Fibroblast of skin of right quadriceps (primary cell): ENCODE measurements around the gene PAM16.
A peak's percentile ranks its signal among the peaks of the same experiment; 100 is the strongest.

Experiments
- DNase-seq: peaks from one replicate; pipeline ENCODE4 v3.0.0-alpha.2; 2013

The PAM16 gene

DNA sequence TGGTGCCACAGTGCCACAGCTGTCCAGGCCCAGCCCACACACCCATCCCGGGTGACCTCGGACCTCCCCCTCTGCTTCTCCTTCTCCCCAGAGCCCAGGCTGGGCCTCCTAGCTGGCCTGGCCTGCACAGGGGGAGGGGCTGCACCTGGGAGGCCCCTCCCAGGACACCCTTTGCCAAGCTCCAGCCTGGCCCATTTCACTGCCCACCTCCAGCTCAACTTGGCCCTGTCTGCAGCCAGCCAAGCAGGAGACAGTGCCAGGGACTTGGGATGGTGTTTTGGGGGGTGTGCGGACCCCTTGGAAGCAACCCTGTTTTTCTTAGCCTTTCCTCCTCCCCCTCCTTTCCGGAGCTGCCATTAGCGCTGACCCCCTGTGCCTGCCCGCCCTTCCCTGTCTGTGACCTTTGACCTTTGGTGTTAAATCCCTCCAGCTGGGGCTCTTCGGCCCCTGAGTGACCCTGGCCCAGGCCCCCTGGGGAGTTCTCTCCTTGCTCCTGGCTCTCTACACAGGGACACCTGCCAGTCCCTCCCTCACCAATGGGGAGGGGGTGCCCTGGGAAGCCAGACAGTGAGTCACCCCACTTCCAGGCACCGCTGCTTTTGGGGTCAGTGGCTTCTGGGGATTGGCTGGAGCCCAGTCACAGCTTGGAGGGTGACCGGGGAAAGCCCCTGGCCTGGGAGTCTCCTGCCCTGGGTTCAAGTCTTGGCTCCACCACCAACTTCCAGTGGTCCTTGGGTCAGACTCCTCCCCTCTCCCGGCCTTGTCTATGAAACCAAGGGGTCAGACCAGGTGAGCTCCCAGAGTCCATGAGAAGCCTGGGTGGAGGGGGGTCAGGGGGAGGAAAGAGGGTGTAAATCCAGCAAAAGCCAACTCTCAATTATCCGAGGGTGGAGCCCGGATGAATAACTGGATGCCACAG lies 33.3 kb downstream of the PAM16 start:
- DNase-seq: no peak

DNA sequence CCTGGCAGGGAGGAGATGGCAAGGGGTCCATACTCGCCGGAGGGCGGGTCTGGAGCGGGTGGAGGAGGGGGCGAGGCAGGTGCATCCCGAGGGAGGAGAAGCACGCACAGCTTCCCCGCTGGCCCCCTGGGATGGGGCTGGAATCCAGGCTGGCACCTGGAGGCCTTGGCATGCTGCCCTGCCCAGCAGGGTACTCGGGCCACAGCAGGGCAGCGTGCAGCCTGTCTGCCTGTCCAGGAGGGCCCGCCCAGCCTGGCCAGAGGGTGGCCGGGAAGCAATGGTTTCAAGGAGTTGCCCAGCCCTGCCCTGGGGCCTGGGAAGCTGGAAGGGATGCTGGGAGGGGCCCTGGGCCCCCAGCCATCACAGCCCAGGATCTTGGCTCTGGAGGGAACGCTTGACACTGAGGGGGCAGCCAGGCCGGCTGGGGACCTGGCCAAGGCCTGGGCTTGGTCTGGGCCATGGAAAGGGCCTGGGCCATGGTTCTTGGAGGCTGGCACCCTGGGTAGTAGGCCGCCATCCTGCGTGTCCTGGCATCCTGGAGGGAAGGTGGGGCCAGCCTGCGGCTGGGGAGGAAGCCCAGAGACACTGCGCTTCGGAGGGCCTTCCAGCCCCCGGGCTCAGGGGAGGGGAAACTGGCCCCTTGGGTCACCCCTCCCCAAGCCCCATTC lies 34.1 kb downstream of the PAM16 start:
- no peak for DNase-seq

DNA sequence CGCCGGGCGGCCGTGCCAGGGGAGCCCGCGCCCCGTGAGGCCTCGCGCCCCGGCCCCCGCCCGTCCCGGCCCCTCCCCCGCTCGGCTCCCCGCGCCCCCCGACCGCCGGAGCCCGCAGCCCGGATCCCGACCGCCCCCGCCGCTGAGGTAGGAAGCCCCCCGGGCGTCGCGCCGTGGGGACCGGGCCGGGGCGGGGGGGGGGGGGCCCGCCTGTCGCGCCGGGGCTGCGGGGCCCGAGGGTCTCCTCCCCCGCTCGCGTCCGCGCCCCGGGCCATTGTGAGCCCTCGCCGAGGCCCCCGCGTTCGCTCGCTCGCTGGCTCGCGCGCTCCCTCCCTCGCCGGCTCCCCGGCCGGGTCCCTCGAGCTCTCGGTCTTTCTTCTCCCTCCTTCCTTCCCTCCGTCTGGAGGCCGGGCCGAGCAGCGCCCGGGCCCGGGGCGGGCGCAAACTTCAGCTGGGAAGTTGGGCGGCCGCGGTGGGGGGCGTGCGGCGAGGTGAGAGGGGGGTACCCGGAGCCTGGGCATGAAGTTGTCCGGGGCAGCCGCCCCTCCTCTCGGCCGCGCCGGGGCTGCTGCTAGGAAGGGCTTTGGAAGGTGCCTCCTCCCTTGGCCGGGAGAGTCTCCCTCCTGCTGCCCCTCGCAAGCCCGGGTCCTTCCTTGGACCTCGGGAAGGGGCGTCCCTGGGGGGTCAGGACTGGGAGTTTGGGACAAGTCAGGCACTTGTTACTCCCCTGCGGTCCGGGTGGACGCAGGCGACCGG lies 34.8 kb downstream of the PAM16 start:
- DNase-seq: no peak

DNA sequence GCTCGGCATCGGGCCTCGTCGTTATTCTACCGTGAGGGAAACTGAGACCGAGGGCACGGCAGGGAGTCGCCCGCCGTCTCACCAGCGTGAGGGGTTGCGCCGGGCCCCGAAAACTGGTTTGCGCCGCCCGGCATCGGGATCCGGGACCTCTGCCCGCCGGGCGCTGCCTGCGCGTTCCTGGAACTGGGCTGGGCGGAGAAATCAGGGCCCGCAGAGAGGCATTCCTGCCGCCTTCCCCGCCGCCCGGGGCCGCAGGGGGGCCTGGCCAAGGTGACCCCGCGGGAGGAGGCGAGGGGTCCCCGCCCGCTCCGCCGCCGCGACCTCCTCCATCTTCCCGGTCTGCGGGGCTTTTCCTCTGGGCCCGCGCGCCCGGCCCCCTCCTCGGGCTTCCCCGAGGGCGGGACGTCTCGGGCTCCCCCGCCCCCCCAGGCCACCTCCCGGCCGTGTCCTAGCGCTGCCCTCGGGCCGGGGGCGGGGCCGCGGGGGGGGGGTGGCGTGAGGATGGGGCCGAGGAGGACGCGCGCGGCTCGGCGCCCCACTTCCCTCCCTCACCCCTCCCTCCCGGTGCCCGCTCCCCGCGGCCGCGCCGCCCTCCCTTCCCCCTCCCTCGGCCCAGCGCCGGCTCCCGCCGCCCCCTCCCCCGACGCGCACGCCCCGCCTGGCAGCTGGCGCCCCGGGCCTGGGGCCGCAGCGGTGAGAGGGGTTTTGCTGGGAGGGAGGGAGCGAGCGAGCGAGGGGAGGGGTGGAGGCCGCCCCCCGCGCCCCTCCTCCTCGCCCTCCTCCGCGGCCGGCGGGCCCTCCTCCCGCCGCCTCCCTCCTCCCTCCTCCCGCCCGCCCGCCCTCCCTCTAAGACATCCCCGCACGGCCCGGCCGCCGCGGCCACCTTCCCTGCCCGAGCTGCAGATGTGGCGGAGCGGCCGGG lies 35.7 kb downstream of the PAM16 start, which contains the start of gene GLIS2:
GLIS2 (plus strand) TSS at position 882 of the 922 bp plus-strand sequence. CDS start 16,214 bp downstream, outside the sequence.
- DNase-seq: peak; percentile 82

DNA sequence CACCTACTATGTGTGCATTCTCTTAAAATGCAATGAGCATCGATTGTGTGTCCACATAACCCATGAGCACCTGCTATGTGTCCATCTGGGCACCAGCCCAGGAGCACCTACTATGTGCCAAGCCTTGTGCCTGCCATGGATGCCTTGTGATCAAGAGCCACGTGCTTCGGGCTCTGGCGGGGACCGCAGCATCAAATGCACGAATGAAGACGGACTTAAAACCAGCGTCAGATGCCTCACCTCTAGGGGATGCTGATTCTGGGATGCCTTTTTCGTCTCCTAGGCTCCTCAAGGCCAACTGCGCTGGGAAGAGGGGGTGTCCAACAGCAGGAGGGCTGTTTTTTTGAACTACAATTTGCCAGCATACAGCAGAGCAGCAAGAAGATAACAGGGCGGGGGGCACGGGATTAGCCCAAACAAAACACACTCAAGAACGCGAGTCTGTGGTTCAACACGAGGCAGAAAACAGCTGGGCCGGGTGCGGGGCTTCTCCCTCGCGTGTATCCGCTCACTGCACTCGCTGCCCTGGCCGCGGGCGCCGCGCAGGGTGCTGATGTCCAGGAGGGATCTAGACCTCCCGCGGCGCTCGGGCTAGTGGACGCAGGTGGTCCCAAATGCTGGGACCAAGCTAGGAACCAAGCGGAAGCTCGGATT lies 36.5 kb downstream of the PAM16 start:
- DNase-seq: peak; percentile 57

DNA sequence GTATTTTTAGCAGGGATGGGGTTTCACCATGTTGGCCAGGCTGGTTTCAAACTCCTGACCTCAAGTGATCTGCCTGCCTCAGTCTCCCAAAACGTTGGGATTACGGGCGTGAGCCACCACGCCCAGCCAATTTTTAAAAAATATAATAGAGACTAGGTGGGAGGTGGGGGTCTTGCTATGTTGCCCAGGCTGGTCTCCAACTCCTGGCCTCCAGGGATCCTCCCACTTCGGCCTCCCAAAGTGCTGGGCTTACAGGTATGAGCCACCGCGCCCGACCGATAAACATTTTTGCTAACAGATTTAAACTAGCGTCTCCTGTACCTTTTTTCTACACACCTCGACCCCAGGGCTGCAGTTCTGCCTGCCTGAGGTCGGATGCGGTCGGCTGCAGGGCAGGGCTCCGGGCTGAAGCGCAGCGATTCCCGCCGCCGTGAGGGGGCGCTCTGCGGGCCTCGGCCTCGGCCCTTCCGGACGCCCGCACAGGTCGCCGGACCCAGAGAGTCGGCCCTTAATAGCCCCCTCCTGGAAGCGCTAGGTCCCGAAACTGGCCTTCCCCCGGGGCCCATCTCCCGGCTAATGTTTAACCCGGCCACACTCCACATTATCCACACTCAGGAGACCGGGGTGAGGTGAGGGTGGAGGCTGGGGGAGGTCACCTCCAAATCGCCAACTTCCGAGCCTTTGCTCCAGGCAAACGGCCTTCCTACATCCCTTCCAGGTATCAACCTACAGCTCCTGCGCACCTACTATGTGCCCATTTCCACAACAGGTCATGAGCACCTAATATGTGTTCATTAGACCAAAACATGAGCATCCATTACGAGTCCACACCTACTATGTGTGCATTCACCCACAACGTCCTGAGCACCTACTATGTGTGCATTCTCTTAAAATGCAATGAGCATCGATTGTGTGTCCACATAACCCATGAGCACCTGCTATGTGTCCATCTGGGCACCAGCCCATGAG lies 37.3 kb downstream of the PAM16 start:
- no peak for DNase-seq

DNA sequence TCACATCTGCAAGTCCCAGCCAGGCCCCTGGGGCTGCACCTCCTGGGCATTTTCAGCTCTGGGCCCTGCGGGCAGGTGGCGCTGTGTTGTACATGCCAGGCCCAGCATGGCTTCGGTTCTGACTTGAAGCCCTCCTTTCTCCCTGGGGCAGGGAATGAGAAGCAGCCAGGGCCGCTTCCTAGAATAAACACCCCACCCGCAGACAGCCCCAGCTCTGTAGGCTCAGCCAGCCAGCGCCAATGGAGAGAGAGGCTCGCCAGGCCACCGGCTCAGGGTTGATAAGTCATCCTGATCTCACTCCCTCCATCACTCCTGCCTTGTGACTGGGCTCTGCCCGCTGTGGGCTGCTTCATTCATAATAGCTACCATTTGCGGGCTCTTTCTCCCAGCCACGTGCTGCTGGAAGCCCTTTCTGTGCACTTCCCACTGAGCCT lies 41.3 kb downstream of the PAM16 start:
- peak; percentile 49 for DNase-seq

DNA sequence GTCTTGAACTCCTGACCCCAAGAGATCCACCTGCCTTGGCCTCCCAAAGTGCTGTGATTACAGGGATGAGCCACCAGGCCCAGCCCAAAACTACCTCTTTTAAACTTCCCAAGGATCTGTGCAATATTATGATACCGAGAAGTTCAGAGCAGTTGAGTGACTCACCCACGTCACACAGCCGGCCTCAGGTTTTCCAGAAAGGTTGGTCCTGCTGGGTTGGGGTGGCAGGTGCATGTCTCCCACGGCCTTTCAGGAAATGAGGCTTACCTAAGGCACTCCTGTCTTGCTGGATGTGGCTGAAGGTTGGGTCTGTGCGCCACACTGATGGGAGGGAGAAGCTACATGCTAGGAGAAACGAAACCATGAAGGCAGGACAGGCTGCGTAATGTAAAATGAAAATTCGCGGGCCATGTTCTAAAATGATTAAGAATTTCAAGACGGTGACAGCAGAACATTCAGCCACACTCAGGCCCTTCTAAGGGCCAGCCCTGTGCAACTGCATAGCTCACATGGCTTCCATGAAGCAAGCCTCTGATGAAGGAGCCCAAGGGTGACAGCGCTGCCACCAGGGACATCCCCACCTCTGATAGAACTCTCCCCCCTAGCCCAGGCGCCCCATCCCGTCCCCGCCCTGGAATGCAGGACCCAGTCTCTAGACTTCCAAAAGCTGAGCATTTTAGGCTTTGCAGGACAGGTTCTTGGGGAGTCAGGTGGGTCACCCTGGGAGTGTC lies 41.9 kb downstream of the PAM16 start:
- DNase-seq: no peak

DNA sequence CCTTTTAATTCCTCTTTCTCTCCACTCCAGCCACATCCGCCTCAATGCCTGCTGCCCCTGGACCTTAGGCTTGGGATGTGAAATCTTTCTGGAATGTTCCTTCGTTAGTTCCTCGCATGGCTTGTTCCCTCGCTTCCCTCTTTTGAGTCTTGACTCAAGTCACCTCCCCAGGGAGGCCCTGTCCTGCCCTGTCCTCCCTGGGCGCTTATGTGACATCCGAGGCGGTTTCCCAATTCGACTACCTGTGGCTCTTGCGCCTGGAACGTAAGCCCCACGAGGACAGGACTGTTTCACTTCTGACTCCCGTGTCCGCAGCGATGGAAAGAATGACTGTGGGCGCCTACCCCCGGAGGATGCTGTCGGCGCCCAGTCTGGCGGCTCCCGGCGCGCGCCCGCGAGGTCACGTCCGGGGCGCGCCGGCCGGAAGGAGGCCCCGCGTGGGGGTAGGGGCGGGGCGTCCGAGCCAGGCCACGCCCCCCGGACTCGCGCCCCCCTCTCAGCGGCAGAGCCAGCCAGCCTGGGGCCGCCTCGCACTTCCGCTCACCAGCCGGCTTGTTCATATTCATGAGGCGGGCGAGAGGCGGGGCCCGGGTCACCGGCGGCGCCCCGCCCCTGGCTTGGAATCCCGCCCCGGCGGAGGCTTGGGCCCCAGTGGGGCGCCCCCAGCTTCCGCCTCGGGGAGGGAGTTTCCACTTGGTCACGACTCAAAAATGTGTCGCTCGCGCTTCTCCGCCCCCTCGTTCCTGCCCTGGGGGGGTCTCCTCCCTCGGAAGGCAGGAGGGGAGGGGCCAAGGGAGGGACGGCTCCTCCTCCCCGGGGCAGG lies 43.7 kb downstream of the PAM16 start:
- peak; percentile 96 for DNase-seq

DNA sequence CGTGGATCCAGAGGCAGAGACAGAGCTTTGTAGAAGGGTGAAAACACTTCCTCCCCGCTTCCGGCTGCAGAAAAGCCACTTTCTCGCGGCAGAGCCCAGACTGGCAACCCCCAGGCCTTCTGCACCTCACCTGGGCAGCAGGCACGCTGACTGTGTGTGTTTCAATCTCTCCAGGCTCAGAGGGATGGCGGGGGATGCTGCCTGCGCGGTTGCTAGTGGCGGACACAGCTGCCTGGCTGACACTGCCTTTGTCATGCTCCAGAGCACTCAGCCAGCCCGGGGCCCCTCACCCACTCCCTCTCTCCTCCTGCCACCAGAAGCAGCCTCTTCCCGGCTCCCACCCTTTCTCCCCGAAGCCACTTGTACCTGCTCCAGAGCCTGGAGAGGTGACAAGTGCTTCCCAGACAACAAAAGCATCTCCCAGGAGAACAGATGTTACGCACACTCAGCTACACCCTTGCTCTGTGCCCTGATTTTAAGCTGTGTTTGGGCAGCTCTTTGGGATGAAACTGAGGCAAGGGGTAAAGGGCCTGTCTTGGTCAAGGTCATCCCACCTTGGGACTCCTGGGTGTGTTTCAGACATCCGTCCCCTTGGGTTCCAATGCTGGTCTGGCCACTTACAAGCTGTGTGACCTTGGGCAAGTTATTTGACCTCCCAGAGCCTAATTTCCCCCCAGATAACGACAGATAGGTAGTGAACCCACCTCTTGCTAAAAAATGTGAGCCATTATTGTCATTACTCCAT lies 44.5 kb downstream of the PAM16 start:
- DNase-seq: no peak

DNA sequence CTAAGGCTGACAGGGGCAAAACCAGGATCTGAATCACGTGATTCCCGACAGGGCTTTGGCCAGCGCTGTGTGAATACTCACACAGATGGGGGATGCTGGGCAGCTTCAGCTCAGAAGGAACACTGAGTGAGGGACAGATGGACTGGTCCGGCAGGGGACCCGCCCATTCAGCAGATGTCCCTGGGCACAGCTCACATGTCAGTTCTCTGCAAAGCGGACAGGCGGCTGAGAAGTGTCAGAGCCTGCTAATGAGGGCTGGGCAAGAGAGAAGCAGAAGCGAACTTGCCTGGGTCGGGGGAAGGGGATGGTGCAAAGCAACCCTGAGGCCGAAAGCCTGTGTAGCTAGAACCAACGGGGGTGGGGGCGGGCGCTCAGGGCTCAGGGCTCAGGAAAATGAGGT lies 47.1 kb downstream of the PAM16 start:
- DNase-seq: no peak

DNA sequence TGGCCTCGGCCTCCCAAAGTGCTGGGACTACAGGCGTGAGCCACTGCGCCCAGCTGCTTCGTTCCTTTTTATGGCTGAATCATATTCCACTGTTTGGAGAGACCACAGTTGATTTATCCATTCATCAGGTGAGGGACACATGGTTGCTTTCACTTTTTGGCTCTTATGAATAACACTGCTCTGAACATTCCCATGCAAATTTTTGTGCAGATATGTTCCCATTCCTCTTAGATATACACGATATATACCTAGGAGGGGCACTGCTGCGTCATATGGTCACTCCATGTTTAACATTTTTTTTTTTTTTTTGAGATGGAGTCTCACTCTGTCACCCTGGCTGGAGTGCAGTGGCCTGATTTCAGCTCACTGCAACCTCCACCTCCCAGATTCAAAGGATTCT lies 49.2 kb downstream of the PAM16 start:
- DNase-seq: no peak

DNA sequence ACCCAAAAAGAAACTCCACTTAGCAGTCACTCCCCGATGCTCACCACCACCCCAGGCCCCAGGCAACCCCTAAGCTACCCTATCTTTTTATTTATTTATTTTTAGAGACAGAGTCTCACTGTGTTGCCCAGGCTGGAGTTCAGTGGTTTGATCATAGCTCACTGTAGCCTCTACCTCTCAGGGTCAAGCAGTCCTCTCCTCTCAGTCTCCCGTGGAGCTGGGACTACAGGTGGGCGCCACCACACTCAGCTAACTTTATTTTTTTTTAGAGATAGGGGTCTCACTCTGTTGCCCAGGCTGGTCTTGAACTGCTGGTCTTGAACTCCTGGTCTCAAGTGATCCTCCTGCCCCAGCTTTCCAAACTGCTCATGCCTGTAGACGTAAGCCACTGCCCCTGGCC lies 49.9 kb downstream of the PAM16 start:
- DNase-seq: no peak

DNA sequence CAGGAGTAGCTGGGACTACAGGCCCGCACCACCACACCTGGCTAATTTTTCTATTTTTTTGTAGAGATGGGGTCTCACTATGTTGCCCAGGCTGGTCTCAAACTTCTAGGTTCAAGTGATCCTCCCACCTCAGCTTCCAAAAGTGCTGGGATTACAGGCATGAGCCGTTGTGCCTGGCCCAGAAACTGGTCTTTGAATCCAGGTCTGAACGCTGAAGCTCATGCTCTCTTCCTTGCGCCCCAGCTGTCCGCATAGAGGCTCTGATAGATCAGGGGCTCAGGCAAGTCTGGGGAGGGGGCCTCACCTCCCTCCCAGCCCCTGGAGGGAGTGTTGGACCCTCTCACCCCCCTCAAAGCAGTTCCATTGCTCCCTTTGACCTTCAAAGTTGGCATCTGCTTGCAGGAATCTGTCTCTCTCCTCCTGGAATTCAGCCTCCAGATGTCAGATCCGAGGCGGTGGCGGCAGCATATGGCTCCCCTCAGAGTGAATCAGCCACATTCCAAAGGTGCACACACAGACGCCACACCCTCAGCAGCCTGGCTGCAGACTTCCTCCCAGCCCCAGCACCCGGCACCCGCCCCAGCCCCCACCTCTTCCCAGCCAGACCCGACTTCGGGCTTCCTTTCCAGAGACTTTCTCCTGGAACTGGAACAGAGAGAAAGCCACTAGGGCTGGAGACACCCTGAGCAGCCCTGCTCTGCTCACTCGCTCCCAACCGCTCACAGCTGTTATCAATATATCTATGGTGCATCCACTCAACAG lies 52.2 kb downstream of the PAM16 start:
- peak; percentile 95 for DNase-seq

DNA sequence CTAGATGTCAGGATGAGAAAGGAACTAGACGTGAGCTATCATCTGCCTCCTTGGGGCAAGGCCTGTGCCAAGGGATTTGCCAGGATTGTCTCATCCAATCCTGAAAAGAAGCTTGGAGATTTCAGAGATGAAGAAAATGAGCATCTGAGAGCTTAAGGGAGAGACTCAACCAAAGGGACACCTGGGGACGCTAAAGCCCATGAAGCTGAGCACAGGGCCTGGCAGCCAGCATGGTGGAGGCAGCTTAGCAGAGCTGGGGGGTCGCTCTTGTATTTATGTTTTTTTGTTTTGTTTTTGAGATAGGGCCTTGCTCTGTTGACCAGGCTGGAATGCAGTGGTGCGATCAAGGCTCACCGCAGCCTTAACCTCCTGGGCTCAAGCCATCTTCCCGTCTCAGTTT lies 53.6 kb downstream of the PAM16 start:
- no peak for DNase-seq

DNA sequence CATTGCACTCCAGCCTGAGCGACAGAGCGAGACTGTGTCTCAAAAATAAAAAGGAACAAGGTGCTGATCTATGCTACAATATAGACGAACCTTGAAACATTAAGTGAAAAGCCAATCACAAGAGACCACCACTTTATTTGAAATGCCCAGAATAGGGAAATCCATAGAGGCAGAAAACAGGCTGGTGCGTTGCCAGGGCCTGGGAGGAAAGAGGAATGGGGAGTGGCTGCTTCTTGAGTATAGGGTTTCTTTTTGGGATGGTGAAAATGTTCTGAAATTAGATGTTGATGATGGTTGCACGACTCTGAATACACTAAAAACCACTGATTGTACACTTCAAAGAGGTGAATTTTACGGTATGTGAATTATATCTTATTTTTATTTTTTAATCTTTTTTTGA lies 55.5 kb downstream of the PAM16 start:
- no peak for DNase-seq

DNA sequence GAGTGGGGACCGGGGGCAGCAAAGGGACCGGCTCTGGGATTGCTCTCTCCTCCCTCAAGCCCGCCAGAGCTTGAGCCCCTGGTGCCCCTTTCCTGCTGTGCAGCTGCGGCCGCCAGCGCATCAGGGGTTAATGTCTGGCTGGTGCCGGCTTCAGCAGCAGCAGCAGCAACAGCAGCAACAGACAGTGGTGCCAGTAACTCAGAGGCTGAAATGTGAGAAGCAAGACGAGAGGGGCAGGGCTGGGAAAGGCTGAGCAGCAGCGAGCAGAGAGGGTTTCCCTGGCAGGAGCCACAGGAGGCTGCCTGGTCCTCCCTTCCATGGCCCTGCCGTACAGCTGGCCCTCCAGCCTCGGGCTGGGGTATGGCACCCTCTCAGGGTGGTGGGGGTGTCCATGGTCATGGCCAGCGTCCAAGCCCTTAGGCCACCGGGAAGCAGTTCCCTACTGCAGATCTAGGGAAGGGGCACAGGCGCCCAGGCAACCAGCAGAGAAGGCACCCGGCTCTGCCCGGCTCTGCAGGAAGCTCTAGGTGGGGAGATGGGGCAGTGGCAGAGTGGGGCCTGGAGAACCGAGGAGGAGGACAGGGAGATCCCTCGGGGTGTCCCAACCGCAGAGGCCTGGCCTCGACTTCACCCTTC lies 57.2 kb downstream of the PAM16 start:
- DNase-seq: peak; percentile 78
